ENCODE results near the gene TAF1B.

Gene TAF1B

DNA sequence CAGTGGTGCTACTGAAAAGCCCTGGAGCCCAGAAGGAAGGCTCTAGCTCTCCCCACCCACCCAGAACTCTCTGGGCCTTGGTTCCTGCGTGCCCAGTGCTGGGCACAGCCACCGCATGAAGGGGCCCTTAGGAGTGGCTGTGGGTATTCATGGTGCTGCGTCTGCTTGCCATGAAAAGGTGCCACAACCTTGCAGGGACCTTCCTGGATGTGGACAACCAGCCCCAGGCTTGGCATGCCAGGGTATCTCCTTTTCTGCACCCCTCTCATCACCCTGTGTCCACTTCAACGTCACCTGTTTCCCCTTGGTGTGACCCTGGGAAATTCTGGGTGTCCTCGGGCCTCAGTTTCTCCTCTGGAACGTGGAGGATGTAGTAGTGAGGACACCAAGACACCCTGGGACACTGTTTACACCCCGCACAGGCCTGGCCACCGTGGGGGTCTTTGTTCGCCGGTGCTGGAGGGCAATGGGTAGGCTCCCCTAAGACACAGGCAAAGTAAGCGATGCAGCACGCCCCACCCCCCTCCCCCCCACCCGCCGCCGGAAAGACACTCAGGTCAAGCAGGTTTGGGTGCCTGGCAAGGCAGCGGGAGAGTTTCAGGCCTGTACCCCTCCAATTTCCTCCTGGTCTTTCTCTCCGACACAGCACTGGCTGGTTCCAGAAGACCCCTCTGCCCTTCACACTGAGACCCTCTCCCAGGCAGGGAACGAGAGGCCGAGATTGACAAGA lies 34.8 kb upstream of the TAF1B start:
- no peak for DNase-seq

DNA sequence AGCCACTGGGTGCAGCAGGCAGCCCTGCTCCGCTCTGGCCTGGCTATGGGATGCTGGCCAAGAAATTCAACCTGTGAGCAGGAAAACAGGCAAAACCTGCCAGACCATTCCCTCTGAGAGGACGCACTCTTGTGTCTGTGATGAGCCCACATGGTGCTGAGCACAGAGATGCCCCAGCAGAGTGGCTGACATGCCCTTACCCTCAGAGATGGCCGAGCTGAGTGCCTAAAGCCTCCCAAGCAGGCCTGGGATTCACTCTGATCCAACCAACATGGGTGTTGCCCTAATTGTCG lies 34.3 kb upstream of the TAF1B start:
- no peak for DNase-seq

DNA sequence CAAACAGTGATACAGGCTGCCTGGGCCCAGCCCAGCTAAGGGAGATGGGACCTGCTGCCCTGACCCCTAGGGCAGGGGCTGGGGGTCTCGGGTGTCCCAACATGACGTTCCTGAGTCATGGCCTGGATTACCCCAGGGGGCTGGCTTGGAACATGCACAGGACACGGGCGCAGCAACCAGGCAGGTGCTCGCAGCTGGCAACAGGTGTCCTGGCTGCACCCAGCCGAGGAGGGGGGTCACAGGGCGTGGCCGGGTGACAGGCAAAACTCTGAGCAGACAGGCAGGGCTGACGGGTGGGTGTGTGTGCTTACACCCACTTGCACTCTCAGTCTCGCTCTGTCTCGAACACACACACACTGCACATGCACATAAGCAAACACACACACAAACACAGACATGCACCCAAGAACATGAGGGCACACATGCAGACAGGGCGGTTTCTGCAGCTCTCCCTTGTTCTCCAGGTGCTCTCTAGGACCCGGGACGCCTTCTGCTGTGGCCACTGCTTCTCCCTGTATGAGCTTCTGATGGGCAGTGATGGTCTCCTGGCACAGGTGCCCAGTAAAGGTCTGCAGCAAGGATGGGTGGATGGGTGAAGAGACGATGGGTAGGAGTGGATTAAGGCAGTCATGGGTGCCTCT lies 33.7 kb upstream of the TAF1B start:
- DNase-seq, result no peak

DNA sequence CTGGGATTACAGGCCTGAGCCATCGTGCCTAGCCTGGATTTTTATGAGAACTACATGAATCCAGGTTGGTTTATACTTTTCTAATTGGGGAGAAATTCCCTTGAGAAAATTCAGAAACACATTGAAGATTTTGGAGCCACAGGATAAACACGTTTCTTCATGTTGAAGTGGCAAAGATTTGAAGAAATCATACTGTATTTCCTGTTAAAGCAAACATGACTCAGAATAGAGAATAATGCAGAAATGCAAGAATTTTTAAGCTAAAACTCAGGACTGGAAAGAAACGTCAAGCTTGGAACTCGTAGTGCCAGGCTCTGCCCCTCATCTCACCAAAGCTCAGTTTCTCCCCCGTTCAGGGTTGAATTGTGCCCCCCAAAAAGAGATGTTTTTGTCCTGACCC lies 32.1 kb upstream of the TAF1B start:
- DNase-seq, result no peak

DNA sequence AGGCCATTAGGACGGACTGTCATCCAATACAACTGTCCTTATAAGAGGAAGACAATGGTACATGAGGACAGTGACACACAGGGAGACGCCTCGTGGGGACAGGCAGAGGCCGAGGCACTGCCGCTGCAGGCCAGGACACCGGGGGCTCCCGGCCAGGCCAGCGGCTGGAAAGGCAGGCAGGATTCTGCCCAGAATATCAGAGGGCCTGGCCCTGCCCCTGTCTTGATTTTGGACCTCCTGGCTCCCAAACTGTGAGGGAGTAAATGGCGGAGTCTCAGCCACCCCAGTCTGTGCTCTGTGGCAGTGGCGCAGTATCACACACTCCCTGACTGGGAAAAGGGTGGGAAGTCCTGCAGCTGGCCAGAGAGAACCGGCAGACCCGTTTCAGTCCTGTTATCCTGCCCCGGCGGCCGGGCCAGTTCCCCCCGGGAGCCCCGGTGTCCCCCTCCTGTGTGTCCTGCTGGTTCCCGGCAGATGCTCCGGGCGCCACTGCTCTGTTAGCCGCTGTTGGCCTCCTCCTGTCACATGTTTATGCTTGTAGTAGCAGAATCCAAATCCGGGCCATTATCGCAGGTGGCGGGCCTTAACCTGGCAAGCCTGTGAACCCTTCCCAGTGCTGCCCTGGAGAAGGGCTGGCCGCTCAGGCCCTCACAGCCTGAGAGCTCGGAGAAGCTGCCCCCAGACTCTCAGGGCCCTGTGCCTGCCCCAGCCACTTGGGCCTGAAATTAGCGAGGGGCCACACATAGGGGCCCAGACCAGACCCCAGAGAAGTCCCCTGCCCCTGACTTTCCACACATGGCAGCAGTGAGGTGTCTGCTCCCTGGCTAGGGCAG lies 31.4 kb upstream of the TAF1B start:
- no peak for DNase-seq

DNA sequence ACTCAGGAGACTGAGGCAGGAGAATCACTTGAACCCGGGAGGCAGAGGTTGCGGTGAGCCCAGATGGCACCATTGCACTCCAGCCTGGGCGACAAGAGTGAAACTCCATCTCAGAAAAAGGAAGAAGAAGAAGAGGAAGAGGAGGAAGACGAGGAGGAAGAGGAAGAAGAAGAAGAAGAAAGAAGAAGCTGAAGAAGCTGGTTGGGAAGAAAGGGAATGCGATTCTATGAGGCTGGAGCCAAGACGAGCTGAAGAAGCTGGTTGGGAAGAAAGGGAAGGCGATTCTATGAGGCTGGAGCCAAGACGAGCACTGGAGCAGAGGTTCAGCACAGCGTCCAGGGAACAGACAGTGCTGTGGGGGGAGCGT lies 30.3 kb upstream of the TAF1B start:
- no peak for DNase-seq

DNA sequence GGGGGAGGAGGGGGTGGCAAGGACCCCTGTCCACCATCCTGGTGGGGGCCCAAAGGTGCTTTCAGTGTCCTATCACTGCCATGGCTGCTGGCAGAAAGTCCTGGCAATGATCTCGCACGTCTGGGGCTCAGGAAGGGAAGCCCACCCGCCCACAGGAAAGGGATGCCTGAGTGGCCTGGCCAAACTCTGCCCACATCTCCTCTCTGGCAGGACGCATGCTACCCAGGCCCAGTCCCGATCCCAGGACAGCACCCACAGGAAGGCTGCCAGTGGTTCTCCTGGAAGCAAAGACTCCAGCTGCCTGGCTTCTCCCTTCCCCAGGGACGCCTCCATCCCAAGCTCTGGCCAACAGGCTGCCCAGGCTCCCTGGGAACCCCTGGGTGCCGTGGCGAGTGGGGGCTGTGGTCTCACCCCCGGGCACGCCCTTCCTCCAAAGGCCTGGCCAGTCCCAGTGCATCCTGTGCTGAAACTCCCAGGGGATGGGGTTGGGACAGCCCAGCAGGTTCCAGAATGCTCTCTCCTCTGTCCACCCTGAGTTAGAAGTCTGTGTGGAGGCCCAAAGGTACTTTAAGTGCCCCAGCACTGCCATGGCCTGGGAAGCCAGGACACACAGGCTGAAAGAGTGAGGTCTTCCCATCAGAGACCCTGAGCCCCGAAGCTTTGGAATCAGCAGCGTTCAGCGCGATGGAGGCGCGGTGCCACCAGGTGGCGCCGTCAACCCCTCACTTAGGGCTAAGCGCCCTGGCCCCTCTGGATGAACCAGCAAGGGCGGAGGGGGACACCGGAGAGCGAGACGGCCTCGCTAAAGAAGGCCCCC lies 29.8 kb upstream of the TAF1B start:
- peak; percentile 65 to 68 for DNase-seq

DNA sequence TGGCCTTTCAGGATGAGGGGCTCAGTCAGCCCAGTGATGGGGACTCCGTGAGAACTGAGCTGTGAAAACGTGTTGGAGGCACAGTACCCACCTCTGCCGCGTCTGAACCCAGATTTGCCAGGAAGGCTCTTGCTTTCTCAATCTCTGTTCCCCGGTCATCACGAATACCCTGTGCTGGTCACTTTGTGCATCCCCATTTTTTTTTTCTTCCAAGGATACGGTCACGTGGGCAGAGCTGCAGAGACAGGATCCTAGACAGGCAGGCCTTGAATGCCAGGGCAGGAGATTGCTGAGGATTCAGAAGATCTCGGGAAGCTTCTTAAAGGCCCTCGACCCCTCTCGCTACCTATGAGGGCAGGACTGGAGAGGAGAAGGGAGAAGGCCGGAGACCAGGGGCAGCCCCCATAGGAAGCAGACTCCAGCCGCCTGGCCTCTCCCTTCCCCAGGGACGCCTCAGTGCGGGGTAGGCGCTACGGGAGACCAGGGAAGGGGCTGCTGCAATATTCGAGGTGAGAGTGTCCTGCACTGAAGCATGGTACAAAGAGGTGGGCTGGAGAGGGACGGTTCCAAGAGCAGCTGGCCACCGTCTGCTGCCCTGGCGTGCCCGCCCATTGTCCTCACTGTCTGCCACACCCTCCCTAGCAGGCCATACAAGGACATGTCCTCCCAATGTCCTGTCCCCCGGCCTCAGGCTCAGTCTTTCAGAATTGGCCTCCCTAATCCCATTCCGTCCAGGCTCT lies 29.0 kb upstream of the TAF1B start:
- no peak for DNase-seq

DNA sequence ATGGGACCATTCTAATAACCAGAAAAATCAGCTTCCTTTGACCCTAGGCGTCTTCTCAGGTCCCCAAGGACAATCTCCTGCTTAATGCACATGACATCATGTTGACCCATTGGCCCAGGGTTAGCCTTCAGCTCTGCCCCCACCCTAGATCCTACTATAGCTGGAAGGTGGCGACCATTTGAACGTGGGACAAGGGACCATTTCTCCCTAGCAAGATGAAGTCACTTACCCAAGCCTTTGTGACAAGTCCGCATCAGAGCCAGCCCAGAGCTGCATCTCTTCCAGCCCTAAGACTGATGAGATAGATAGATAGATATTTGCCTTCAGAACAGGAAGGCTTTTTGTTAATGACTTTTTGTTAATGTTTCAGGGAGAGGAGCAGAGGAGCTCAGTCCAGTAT lies 28.2 kb upstream of the TAF1B start:
- DNase-seq, result no peak

DNA sequence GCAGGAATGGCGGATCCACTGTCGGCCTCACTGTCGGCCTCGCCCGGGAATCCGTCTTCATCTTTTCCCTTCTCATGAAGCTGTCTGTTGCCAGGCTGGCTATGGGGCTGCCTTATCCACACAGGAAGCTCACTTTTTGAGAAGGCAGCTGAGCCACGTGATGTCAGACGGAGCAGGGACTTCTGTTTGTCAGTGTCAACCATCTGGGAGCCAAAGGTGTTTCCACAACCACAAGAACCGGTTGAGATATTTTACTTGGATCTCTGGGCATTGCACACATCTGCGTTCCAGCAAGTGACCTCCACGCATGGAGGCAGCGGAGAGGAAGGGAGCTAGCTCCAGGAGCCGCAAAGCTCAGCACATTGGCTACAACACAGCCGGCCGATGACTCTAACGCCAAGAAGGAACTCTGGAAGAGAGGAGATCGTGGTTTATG lies 27.4 kb upstream of the TAF1B start:
- DNase-seq, result no peak

DNA sequence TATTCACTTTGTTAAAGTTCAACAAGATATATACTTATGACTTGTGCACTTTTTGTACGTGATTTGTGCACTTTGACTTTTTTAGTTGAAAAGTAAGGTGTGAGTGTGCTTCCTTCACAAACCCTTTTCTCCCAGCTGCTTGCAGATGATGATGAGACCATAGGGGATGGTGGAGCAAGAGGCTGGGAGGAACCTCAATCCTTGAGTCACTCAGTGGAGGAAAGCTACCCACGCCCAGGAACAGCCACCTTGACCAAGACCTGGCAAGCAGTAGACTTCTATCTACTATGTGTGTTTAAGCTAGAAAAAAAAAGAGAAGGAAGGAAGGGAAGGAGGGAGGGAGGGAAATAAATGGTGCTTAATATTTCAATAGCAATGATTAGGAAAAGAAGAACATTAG lies 25.2 kb upstream of the TAF1B start:
- DNase-seq, result no peak

DNA sequence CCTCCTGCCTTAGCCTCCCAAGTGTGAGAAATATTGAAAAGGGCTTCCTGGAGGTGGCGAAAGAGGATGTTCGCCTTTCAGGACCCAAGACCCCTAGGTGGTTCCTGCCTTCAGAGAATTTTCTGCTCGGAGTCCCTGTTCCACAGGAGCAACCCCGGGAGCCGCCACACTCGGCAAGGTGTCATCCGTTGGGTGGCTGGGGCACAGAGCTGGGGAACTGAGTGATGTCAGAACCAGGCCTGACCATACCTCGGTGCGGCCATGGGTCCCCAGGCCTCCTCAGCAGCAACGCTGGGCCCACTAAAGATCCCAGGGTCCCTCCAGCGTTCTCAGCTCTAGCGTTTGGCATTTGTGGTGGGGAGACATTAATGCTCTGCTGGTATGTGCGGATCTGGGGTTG lies 23.7 kb upstream of the TAF1B start:
- DNase-seq, result no peak

DNA sequence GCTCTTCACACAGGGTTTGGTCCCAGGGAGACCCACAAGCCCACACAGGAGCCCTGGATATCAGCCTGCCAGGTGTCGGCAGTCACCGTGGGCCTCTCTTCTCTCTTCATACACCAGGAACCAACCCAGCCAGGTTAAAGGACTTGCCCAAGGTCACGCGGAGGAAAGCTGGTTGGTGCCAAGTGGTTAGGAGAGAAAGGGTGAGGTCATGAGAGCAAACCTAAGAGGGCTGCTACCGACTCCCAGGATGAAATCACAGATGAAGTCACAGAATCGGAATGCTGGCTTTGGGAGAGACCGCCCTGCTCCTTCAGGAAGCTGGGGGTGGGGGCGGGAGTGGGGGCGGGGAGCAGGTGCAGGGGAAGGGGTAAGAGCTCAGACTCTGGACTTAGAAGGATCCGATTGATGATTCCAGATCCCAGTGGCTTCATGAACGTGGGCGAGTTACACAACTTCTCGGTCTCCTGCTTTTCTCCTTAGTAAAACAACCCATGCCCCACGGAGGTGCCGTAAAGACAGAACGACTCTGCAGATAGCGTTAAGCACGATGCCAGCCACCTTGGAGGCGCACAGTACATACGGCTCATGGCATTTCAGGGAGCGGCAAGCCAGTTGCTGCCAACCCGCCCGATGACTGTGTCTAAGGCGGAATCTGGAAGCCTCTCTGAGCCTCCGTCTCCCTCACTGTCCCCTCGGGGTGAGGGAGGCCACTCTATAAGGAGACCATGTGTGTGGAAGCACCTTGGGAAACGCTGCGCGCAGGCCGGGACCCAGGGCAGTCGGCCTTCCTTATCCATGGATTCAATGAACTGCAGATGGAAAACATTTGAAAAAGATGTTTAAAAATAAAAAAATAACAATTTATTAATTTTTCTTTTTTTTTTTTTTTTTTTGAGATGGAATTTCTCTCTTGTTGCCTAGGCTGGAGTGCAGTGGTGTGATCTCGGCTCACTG lies 23.0 kb upstream of the TAF1B start:
- DNase-seq, result no peak

DNA sequence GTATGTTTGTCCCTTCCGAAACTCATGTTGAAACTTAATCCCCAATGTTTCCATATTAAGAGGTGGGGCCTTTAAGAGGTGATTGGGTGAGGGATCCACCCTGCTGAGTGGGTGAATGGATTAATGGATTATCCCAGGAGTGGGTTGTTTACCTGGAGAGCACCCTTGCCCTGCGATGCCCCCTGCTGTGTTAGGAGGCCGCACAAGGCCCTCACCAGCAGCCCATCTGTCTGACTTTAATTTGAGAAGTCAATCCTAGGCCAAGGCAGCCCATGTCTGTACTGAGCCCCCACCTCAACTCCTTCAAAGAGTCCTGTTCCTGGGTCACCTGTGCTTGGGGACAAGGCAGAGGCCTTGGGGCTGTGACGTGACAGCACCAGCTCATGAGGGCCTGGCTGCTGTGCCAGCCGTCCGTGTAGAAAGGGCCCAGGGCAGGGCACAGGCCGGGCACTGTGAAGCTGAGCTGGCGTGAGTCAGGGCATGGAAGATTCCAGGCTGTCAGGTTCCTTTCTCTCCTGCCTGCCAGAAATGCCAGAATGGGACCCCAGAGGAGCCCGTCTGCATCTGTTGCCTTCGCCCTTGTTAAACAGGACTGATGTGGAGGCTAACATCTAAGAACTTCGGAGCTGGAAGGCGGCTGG lies 21.3 kb upstream of the TAF1B start:
- DNase-seq, result no peak

DNA sequence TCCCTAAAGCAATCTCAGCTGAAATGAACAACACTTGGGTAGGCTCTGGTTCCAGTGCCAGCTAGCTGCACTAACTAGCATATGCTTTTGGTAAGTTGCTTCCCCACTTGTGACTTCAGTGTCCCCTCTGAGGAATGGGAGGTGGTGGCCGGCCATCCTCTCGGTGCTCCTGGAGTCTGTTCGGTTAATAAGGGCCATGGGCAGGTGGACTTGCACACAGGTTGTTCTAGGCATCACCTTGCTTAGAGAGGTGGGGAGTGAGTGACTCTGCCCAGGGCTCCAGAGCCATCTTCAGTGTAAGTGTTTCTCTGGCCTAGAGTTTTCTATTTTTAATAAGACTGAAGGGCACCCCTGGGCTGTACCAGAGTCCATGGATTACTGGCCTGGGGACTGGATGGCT lies 18.8 kb upstream of the TAF1B start:
- DNase-seq, result no peak

DNA sequence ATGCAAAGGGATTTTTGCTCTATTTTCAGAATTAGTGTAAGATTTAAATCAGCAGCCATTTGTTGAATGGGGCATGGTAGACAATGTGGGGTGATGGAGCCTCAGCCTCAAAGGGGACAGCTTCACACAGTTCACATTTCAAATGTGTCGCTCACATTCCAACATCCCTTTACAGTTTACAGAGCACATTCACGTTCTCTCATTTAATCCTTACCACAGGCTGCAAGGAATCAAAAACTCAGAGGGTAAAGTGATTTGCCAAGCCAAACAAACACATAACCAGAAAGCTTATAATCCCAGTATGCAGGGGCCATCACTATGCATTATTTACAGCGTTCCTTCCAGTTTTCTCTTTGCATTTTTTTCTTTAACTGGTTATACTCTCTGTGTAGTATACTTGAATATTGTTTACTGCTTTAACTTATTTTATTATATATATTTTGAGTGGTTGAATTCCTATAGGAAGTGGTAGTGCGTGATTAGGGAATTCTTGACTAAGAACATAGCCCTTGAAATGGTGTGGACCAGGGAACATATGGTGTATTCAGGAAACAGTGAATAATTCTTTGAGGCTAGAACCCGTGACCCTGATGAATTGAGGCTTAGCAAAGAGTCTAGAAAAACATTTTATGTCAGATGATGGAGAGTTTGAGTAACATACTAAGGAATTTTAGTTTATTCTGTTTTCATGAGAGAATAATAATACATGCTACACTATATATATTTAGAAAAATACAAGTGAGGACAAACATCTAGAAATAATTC lies 18.1 kb upstream of the TAF1B start:
- no peak for DNase-seq

DNA sequence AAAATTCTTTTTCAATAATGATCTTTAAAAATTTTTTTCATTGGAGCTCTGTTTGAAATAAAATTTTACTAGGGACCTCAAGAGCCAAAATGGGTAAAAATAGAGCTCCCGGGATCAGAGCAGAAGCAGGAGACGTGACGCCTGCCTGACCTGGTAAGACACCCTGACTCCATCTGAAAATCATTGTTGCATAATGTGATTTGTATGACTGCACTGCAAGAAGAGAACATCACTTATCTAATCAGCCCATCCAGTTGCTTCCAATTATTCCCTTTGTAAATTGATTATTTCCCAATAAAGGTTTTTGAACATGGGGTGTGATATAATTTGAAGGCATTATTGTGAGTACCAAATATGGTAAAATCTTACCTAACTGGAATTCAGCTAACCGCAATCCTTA lies 17.1 kb upstream of the TAF1B start:
- no peak for DNase-seq

DNA sequence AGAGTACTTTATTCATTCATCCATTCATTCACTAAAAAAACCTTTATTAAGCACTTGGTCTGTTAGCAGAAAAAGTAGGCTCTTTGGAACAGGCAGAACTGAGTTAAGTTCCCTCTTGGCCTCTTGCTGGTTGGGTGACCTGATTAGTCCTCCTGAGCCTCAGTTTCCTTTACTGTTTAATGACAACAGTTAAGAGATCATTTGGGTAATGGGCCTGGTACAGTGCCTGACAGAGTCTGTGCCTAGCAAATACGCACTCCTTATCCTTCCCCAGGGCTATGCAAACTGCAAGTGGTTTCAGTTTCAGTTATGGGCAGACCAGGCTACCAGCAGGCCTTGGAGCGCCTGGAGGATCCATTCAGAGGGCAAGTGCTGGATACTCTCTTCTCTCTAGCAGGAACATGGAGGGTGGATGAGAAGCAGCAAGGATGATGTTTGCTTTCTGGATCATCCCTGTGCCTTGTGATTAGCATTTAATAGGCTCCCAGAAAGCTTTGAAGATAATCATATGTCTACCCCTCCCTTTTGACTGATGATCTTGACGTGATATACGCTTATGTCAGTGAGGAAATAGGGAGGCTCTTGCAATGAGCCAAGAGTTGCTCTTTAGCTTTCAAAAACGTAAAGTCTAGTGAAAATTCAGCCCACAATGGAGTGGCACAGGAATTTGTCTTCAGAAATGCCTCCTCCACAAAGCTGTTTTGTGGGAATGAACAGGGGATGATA lies 12.4 kb upstream of the TAF1B start:
- DNase-seq, result no peak

DNA sequence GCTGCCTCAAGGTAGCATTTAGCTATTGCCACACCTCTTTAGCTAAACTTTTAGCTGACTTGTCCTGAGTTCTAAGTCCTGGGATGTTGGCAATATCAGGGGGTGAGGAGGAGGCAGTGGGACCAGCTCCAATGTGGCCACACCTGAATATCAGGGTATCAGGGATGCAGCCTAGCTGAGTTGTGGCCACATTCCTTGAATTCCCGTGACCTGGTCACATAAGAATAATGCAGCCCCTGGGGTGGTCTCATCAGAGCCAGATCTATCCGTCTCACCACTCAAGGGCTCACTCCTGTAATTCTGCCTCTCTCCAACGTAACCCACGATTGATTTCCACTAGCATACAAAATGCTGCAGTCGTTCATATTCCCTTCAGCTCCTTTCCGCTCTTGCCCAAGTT lies 11.6 kb upstream of the TAF1B start:
- DNase-seq, result no peak

Measured in activated CD4-positive, alpha-beta T cell treated with anti-CD3 and anti-CD28 coated beads, Interleukin-2, amount 50 U/mL, for 4 hours (primary cell).